HG02623 (cell line): ENCODE measurements around the gene ENHO.

Experiments
- ATAC-seq: cut with Tn5 transposase; IDR thresholded peaks from one replicate; pipeline ENCODE4 v1.9.1; 2021; ENCODE audit warnings: moderate library complexity; ENCODE audit not compliant: unreplicated experiment

The ENHO gene

GRCh38 chr9:34555936-34556525, 33.2 kb upstream of the ENHO start:
- ATAC-seq = no peak

GRCh38 chr9:34555500-34555899, 32.7 kb upstream of the ENHO start:
- no peak for ATAC-seq

GRCh38 chr9:34555002-34555348, 32.2 kb upstream of the ENHO start:
- no peak for ATAC-seq

- ATAC-seq = no peak
Observed at GRCh38 chr9:34554211-34555001, 31.6 kb upstream of the ENHO start.

GRCh38 chr9:34553511-34554021, 30.8 kb upstream of the ENHO start:
- no peak for ATAC-seq

GRCh38 chr9:34552986-34553385, 30.2 kb upstream of the ENHO start:
- ATAC-seq = no peak

GRCh38 chr9:34552606-34552981, 29.8 kb upstream of the ENHO start:
- ATAC-seq = no peak

- no peak for ATAC-seq
Observed at GRCh38 chr9:34551751-34552605, 29.2 kb upstream of the ENHO start.

- no peak for ATAC-seq
Observed at GRCh38 chr9:34550681-34551270, 28.0 kb upstream of the ENHO start.

- no peak for ATAC-seq
Observed at GRCh38 chr9:34550016-34550680, 27.4 kb upstream of the ENHO start.

- no peak for ATAC-seq
Observed at GRCh38 chr9:34549407-34549732, 26.6 kb upstream of the ENHO start.

- no peak for ATAC-seq
Observed at GRCh38 chr9:34547960-34548611, 25.3 kb upstream of the ENHO start.

GRCh38 chr9:34546834-34547827, 24.3 kb upstream of the ENHO start:
- ATAC-seq = no peak

GRCh38 chr9:34546102-34546833, 23.5 kb upstream of the ENHO start:
- no peak for ATAC-seq

GRCh38 chr9:34545497-34545896, 22.7 kb upstream of the ENHO start:
- ATAC-seq = no peak

- no peak for ATAC-seq
Observed at GRCh38 chr9:34544035-34544434, 21.2 kb upstream of the ENHO start.

- no peak for ATAC-seq
Observed at GRCh38 chr9:34541540-34541939, 18.8 kb upstream of the ENHO start.

- no peak for ATAC-seq
Observed at GRCh38 chr9:34540827-34541226, 18.0 kb upstream of the ENHO start.

GRCh38 chr9:34536685-34537084, 13.9 kb upstream of the ENHO start:
- ATAC-seq = no peak
